IPS-11a (cell line): ENCODE measurements around the gene TCF12.
"Not testable (repeated sequence)": the region's sequence is repeated elsewhere in the genome, so short reads cannot be mapped to it uniquely, and the experiment has no call there.

Experiments
- H3K4me3 ChIP-seq: one replicate; pipeline ENCODE4 v1.5.1; 2013; ENCODE audit warnings: low read depth, low read length, control low read depth

TCF12 gene

DNA sequence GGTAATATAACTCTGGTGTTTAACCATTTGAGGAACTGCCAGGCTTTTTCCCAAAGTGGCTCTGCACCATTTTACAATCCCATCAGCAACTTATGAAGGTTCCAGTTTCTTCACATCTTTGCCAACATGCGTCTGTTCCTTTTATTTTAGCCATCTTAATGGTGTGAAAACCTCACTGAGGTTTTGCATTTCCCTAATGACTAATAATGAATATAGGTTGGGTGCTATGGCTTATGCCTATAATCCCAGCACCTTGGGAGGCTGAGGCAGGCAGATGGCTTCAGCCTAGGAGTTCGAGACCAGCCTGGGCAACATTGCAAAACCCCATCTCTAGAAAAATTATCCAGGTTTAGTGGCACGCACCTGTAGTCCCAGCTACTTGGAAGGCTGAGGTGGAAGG is 210.6 kb downstream of the TCF12 start:
- no peak overlapping the region for H3K4me3 ChIP-seq

- H3K4me3 ChIP-seq = no peak overlapping the region
Observed at GRCh38 chr15:57130956-57131355, 212.5 kb downstream of the TCF12 start.

DNA sequence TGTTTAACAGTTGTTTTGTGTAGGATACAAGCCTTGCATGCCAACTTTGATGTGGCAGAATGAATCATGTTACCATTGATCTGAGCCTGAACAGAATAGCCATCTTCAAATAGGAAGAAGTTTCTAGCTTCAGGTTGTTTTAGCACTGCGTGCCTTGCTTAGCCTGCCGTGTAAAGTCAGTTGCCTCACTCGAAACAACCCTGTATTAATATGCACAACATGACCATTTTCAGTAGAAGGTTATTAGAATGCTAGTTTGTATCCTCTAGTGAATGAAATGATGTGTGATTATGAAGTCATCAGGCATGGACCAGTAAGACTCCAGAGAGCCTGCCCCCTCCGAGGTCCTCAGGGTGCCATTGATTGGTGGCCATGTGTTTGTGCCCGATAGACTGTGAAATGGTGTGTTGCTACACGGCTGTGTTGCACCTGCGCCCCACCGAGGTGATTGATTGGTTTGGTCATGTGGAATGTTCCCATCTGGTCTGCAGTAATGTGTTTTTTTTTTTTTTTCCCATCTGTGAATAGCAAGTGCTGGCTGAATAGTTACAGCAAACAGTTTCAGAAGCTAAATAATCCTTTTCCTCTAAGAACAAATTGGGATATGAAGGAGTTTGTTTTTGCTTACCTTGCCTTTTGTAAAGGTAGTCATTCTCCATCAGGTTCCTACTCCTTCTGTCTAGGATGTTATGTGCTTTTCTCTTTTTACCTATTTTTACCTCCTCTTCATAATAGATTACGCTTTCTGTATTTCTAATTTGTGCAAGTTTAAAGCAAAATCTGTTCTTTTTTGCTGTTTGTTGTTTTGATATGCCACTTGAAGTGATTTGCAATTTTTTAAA is 214.9 kb downstream of the TCF12 start:
- H3K4me3 ChIP-seq = no peak overlapping the region

- no peak overlapping the region for H3K4me3 ChIP-seq
Observed at GRCh38 chr15:57134071-57134605, 215.7 kb downstream of the TCF12 start.

- no peak overlapping the region for H3K4me3 ChIP-seq
Observed at GRCh38 chr15:57134851-57135250, 216.4 kb downstream of the TCF12 start.

DNA sequence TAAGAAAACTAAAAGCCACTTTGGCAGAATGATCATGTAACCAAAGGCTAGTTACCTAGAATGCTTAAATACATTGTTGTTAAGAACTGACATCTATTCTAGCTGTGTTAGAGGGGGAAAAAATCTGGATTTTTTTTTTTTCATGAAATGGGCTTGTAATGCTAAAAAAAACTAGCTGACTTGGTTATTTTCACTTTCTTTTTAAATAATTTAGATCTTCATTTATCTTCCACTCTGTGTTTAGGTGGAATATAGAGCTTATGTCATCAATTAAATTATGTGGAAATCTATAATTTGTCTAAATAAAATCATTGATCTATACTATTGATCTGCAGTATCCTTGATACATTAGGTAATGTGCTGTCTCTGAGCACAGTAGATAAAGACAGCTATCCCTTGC is 217.4 kb downstream of the TCF12 start:
- no peak overlapping the region for H3K4me3 ChIP-seq

- H3K4me3 ChIP-seq = no peak overlapping the region
Observed at GRCh38 chr15:57138349-57138788, 219.9 kb downstream of the TCF12 start.

- no peak overlapping the region for H3K4me3 ChIP-seq
Observed at GRCh38 chr15:57143511-57144078, 225.2 kb downstream of the TCF12 start.

DNA sequence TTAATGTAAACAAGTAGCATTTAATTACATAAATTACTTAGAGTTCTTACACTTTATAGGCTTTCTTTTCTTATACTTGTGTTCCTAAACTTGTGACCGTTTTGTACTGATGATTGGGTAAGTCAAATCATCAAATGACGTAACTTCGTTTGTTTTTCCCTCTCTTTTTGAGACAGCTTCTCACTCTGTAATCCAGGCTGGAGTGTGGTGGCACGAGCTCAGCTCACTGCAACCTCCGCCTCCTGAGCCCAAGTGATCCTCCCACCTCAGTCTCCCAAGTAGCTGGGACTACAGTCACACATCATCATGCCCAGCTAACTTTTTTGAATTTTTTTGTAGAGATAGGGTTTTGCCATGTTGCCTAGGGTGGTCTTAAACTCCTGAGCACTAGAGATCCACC is 226.0 kb downstream of the TCF12 start:
- no peak overlapping the region for H3K4me3 ChIP-seq

GRCh38 chr15:57146506-57147201 is 228.2 kb downstream of the TCF12 start:
- H3K4me3 ChIP-seq = no peak overlapping the region

DNA sequence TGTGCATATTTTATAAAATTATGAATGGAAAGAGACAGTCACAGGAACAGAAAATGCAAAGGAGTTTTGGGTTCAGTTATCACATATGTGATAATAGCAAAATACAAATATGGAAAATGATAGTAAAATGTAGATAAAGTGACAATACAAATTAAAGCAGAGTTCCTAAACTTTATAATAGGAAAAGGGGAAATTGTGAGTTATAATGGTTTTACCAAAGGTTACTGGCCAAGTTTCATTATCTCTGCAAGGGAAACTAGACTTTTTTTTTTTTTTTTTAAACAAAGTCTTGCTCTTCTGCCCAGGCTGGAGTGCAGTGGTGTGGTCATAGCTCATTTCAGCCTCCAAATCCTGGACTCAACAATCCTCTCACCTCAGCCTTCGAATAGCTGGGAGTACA is 229.2 kb downstream of the TCF12 start:
- H3K4me3 ChIP-seq = no peak overlapping the region

DNA sequence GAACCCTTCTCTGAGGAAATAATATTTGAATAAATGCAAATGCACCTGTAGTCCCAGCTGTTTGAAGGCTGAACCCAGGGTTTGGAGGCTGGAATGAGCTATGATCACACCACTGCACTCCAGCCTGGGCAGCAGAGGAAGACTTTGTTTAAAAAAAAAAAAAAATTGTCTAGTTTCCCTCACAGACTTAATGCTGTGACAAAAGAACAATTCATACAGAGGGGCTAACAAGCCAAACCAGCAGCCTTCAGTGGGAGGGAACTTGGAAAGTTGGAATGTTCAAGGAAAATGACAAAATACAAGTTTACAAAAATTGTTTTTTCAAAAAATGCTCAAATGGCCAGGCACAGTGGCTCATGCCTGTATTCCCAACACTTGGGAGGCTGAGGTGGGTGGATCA is 229.8 kb downstream of the TCF12 start:
- no peak overlapping the region for H3K4me3 ChIP-seq

DNA sequence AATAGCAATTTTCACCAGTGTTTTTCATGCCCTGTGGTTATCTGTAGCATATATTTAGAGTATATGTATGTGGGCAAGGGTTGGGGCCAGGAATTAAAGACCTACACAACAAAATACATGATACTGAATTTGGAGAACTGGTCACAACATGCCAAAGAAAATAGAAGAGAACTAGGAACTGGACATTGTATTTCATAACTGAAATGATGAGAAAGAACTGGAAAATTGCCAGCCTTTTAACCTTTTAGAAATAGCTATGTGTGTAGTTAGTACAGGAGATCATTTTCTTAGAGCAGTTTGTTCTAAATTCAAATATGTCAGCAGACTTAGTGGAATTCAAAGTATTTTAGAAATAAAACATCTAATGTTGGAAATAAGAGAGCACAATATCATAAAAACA is 230.8 kb downstream of the TCF12 start:
- no peak overlapping the region for H3K4me3 ChIP-seq

GRCh38 chr15:57150066-57150865 is 231.8 kb downstream of the TCF12 start:
- no peak overlapping the region for H3K4me3 ChIP-seq

GRCh38 chr15:57150866-57151203 is 232.4 kb downstream of the TCF12 start:
- H3K4me3 ChIP-seq = not testable (repeated sequence)

GRCh38 chr15:57152133-57152532 is 233.7 kb downstream of the TCF12 start:
- no peak overlapping the region for H3K4me3 ChIP-seq

DNA sequence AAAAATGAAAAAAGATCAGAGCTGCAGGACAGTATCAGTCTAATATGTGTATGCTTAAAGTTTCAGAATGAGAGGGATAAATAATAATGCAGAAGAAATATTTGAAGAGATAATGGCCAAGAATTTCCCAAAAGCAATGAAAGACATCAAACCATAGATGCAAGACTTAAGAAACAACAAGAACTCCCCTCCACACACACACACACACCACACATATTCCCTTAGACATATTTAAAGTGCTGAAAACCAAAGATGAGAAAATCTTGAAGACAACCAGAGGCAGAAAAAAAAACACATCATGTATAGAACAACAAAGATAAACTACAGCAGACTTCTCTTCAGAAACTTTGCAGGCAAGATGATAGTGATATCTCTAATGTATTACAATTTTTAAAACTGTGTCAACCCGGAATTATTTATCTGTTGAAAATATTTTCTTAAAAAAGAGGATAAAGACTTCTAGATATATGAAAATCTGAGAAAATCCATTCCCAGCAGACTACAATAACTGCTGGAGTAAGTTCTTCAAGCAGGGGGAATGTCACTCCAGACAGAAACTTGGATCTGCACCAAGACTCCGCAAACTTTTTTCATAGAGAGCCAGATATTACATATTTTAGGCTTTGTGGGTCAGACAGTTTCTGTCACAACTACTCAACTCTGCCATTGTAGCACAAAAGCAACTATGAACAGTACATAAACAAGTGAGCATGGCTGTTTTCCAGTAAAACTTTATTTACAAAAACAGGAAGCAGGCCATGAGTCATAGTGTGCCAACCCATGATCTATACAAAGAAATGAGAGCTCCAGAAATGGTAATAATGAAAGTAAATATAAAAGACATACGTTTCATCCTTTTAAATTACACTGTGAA is 234.5 kb downstream of the TCF12 start:
- H3K4me3 ChIP-seq = no peak overlapping the region

DNA sequence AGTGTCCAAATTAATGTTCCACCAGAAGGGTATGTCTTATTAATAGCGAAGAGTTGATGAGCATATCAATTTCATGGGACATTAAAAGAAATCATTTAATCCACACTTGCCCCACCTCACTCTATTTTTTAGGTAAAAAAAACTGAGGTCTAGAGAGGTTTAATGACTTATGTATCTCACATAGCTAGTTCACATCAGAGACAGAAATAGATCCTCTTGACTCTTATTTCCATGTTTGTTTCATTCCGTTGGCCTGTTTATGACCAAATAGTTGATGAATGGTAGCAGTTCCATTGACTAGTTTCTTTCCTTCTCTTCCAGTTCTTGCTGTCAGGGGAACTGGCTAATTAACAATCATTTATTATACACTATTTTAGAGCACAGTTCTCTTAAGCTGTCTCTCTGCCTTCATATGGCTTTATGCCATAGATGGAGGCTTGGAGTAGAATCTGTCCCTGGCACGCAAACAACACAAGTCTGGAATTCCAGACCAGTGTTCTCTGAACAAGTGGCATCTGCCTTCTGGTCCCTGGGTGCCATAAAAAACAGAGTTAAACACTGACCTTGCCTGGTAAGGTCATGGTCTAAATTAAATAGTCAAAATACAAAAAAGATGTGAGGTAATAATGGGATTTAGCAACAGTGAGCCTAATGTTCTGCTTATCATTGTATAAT is 237.9 kb downstream of the TCF12 start:
- H3K4me3 ChIP-seq = no peak overlapping the region

GRCh38 chr15:57158589-57158988 is 240.1 kb downstream of the TCF12 start:
- H3K4me3 ChIP-seq = no peak overlapping the region
